LNCaP clone FGC (cell line): ENCODE data around the gene AQP9.

Source experiments
- DNase-seq: peaks from one replicate; pipeline ENCODE4 v3.0.0-alpha.2; 2011; ENCODE audit warnings: low read depth
- H3K4me3 ChIP-seq: 2 replicates; pipeline ENCODE4 v1.5.1; 2011; ENCODE audit warnings: mild to moderate bottlenecking, low read depth, low read length, control low read depth
- CTCF ChIP-seq: IDR thresholded peaks from 2 replicates; pipeline ENCODE4 v1.5.1; 2012; ENCODE audit warnings: mild to moderate bottlenecking; ENCODE audit not compliant: control insufficient read depth, insufficient read depth; ENCODE audit errors: extremely low read depth

The AQP9 gene

GRCh38 chr15:58175955-58176354 is 37.8 kb downstream of the AQP9 start:
- no peak for TF ChIP-seq CTCF
- no peak for DNase-seq
- no peak overlapping the region for H3K4me3 ChIP-seq

- no peak for TF ChIP-seq CTCF
- H3K4me3 ChIP-seq: no peak overlapping the region
- DNase-seq: no peak
Measured at GRCh38 chr15:58178668-58179067, 40.5 kb downstream of the AQP9 start.

- DNase-seq: no peak
- no peak for TF ChIP-seq CTCF
- H3K4me3 ChIP-seq: no peak overlapping the region
Measured at GRCh38 chr15:58179206-58179605, 41.0 kb downstream of the AQP9 start.

GRCh38 chr15:58179741-58180381 is 41.7 kb downstream of the AQP9 start:
- no peak for DNase-seq
- H3K4me3 ChIP-seq: no peak overlapping the region
- no peak for TF ChIP-seq CTCF

- DNase-seq: no peak
- no peak overlapping the region for H3K4me3 ChIP-seq
- TF ChIP-seq CTCF: peak; percentile 97
Measured at GRCh38 chr15:58182460-58183163, 44.4 kb downstream of the AQP9 start.

GRCh38 chr15:58185439-58185838 is 47.3 kb downstream of the AQP9 start:
- DNase-seq: no peak
- H3K4me3 ChIP-seq: no peak overlapping the region
- no peak for TF ChIP-seq CTCF

GRCh38 chr15:58189148-58189811 is 51.1 kb downstream of the AQP9 start:
- H3K4me3 ChIP-seq: no peak overlapping the region
- no peak for TF ChIP-seq CTCF
- DNase-seq: no peak
